Measurements from ENCODE around the gene DENND2A.

GRCh38 chr7:140635345-140635744, 5.3 kb downstream of the DENND2A start:
- TF ChIP-seq CTCF (IDR thresholded peaks at IDR 0.05; ENCODE audit: poor library complexity) (no peak), EZH2 (IDR thresholded peaks at IDR 0.05; ENCODE audit: borderline replicate concordance) (no peak)

Data from hepatocyte (in vitro differentiated cells).